Measurements from ENCODE around the gene PHKA1. TPM values are rescaled to one million over a fixed set of nuclear protein-coding genes. Genes with fewer than 3 reads are reported as not detected.

Gene PHKA1
- total RNA-seq, 2 donors from 2014 or later = 6.7 to 10.2 TPM

DNA sequence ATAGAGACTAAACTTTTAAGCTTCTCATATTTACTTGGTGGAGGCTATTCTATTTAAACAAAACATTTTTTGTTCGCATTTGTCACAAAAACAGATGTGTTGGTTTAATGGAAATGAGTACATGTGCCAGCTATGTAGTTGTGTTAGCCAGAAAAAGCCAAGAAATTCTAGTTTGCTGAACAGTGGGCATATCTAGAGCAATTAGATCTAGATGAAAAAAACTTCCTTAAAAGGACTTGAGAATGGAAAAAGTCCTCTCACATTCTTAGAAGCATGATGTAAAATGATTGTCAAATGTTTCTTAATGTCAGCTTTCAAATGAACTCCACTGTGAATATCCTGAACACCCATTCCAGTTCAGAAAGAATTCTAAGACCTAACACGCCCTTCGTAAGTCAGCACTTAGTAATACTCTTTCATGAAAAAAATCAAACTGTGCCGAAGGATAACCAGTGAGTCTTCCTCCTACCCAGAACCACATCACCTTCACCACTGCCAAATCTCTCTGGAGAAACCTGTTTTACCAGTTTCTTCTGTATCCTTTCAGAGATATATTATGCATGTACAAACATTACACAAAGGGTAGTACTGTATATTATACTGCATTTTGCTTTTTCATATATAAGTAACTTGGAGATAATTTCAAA, 28.2 kb downstream of the PHKA1 start:
- Histone ChIP-seq H3K27ac (ENCODE audit: low read depth, low read length) (no peak overlapping the region), H3K4me1 (ENCODE audit: control insufficient read depth, insufficient read depth, low read length) (no peaks in the 10 kb centered on the region), H3K27me3 (ENCODE audit: control insufficient read depth, insufficient read depth, low read length, poor library complexity, severe bottlenecking) (no peaks in the 10 kb centered on the region), H3K9me3 (ENCODE audit: control insufficient read depth, low read length) (peaks cover 9% of the 10 kb centered on the region), H3K36me3 (ENCODE audit: control insufficient read depth, insufficient read depth, low read length) (peaks cover 4% of the 10 kb centered on the region), H3K4me3 (ENCODE audit: low read length) (no peak overlapping the region), H3K9ac (ENCODE audit: extremely low read depth, low read length, poor library complexity, severe bottlenecking) (no peak overlapping the region)
- Mint-ChIP-seq H3K9me3 (peaks cover 29% of the 10 kb centered on the region), H3K36me3 (ENCODE audit: low read depth) (peaks cover 9% of the 10 kb centered on the region), H3K4me1 (no peaks in the 10 kb centered on the region), H3K27ac (no peak overlapping the region), H3K27me3 (ENCODE audit: insufficient read depth) (no peaks in the 10 kb centered on the region), H3K4me3 (no peak overlapping the region)
- whole genome bisulfite sequencing, 2 experiments (ENCODE audit: insufficient coverage in 1 of 2, insufficient read length in 1 of 2) = 83 to 99% methylated on average over 2 to 4 of the region's 4 CpGs
- TF ChIP-seq, protein P1, sequence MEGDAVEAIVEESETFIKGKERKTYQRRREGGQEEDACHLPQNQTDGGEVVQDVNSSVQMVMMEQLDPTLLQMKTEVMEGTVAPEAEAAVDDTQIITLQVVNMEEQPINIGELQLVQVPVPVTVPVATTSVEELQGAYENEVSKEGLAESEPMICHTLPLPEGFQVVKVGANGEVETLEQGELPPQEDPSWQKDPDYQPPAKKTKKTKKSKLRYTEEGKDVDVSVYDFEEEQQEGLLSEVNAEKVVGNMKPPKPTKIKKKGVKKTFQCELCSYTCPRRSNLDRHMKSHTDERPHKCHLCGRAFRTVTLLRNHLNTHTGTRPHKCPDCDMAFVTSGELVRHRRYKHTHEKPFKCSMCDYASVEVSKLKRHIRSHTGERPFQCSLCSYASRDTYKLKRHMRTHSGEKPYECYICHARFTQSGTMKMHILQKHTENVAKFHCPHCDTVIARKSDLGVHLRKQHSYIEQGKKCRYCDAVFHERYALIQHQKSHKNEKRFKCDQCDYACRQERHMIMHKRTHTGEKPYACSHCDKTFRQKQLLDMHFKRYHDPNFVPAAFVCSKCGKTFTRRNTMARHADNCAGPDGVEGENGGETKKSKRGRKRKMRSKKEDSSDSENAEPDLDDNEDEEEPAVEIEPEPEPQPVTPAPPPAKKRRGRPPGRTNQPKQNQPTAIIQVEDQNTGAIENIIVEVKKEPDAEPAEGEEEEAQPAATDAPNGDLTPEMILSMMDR (conservative IDR thresholded peaks at IDR 0.05) = no peak
- no peak for DNase-seq

DNA sequence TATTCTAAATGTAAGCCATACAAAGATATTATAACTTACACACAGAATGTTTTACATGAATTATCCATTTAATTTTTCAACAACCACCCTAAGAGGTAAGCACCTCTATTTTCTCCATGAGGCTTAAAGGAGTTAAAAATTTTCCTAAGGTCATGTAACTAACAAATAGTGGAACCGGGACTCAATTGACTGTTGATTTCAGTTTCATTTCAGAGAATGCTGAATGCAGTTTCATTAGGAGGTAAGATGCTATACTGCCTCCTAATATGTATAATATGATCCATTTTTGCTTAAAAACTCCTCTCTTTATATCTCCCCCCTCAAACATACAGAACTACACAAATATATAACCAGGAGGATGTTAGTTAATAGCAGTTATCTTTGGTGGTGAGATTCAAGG, 29.1 kb downstream of the PHKA1 start:
- Histone ChIP-seq H3K4me1 (ENCODE audit: control insufficient read depth, insufficient read depth, low read length) (no peaks in the 10 kb centered on the region), H3K4me3 (ENCODE audit: low read length) (no peak overlapping the region), H3K36me3 (ENCODE audit: control insufficient read depth, insufficient read depth, low read length) (peaks cover 4% of the 10 kb centered on the region), H3K27me3 (ENCODE audit: control insufficient read depth, insufficient read depth, low read length, poor library complexity, severe bottlenecking) (no peaks in the 10 kb centered on the region), H3K27ac (ENCODE audit: low read depth, low read length) (no peak overlapping the region), H3K9ac (ENCODE audit: extremely low read depth, low read length, poor library complexity, severe bottlenecking) (no peak overlapping the region), H3K9me3 (ENCODE audit: control insufficient read depth, low read length) (peaks cover 9% of the 10 kb centered on the region)
- DNase-seq = no peak
- TF ChIP-seq, protein P1 (conservative IDR thresholded peaks at IDR 0.05) = no peak
- Mint-ChIP-seq H3K9me3 (peaks cover 29% of the 10 kb centered on the region), H3K27me3 (ENCODE audit: insufficient read depth) (peaks cover 2% of the 10 kb centered on the region), H3K27ac (no peak overlapping the region), H3K4me3 (no peak overlapping the region), H3K36me3 (ENCODE audit: low read depth) (peaks cover 14% of the 10 kb centered on the region), H3K4me1 (no peaks in the 10 kb centered on the region)
- WGBS, 2 experiments (ENCODE audit: insufficient coverage in 1 of 2, insufficient read length in 1 of 2) = 100% methylated on average over 1 of the region's 1 CpG; no CpG with 5 or more reads in 1 of the 2 experiments

DNA sequence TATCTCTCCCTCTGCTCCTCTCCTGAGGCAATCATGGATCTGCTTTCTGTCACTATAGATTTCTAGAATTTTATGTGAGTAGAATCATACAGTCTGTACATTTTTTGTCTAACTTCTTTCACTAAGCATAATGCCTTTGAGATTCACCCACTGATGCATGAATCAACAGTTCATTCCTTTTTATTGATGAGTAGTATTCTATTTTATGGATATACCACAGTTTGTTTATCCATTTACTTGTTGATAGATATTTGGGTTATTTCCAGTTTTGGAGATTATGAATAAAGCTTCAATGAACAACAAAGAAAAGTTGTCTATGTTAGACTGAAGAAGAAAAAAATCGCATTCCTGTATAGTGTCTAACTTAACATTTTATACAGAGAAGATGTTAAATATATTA, 30.5 kb downstream of the PHKA1 start:
- Histone ChIP-seq H3K27ac (ENCODE audit: low read depth, low read length) (no peak overlapping the region), H3K4me3 (ENCODE audit: low read length) (no peak overlapping the region), H3K27me3 (ENCODE audit: control insufficient read depth, insufficient read depth, low read length, poor library complexity, severe bottlenecking) (no peaks in the 10 kb centered on the region), H3K4me1 (ENCODE audit: control insufficient read depth, insufficient read depth, low read length) (no peaks in the 10 kb centered on the region), H3K36me3 (ENCODE audit: control insufficient read depth, insufficient read depth, low read length) (peaks cover 4% of the 10 kb centered on the region), H3K9me3 (ENCODE audit: control insufficient read depth, low read length) (peaks cover 9% of the 10 kb centered on the region), H3K9ac (ENCODE audit: extremely low read depth, low read length, poor library complexity, severe bottlenecking) (no peak overlapping the region)
- Mint-ChIP-seq H3K4me1 (no peaks in the 10 kb centered on the region), H3K36me3 (ENCODE audit: low read depth) (peaks cover 18% of the 10 kb centered on the region), H3K27ac (no peak overlapping the region), H3K27me3 (ENCODE audit: insufficient read depth) (peaks cover 2% of the 10 kb centered on the region), H3K4me3 (no peak overlapping the region), H3K9me3 (peaks cover 42% of the 10 kb centered on the region)
- TF ChIP-seq, protein P1 (conservative IDR thresholded peaks at IDR 0.05) = no peak
- WGBS, 2 experiments (ENCODE audit: insufficient coverage in 1 of 2, insufficient read length in 1 of 2) = no CpG with 5 or more reads among the region's 1 CpG
- no peak for DNase-seq

Data from endodermal cell (in vitro differentiated cells).